Peyer's patch (tissue), 4 donors: ENCODE data around the gene ATG16L2.

Source experiments
- CTCF ChIP-seq, 6 experiments: fragments of 450-650 bp in 4 of 6; fragments of 200-600 bp in 2 of 6; sonication (generic) in 1 of 6; IDR thresholded peaks; one replicate each; pipeline ENCODE4 v1.5.1; 2017 to 2019; ENCODE audit warnings: antibody characterized with exemption in 6 of 6, mild to moderate bottlenecking in 3 of 6, moderate library complexity in 1 of 6
- POLR2A ChIP-seq, 2 donors: fragments of 450-650 bp; IDR thresholded peaks; one replicate each; pipeline ENCODE4 v1.5.1; 2017; ENCODE audit warnings: antibody characterized with exemption in 2 of 2, mild to moderate bottlenecking in 2 of 2, moderate library complexity in 2 of 2

- TF ChIP-seq CTCF (IDR thresholded peaks at IDR 0.05), result no peak
- no peak for TF ChIP-seq POLR2A (IDR thresholded peaks at IDR 0.05)
Measured at GRCh38 chr11:72823105-72823804, 9.0 kb downstream of the ATG16L2 start.
